ENCODE results near the gene TRIM27. TPM values are rescaled to one million over a fixed set of nuclear protein-coding genes. Genes with fewer than 3 reads are reported as not detected.

TRIM27 gene
- polyA plus RNA-seq, 1 donor from 2014 or later = 79.7 TPM

- no peaks in the 10 kb centered on the region for H4K20me1 ChIP-seq (ENCODE audit: insufficient read depth)
- H3K9me3 ChIP-seq (ENCODE audit: low read length) = no peaks in the 10 kb centered on the region
- H3K79me2 ChIP-seq (replicated peaks; ENCODE audit: insufficient read depth, low read length) = no peaks in the 10 kb centered on the region
- peaks cover 9% of the 10 kb centered on the region for H3F3A ChIP-seq (ENCODE audit: insufficient read depth, low read length, poor library complexity, severe bottlenecking)
- H3K4me2 ChIP-seq (ENCODE audit: low read length) = no peak overlapping the region
- no peak overlapping the region for H3K27ac ChIP-seq (ENCODE audit: low read length)
- H3K27me3 ChIP-seq (ENCODE audit: insufficient read depth, low read depth, low read length) = no peaks in the 10 kb centered on the region
- H3K9me2 ChIP-seq (ENCODE audit: insufficient read depth, low read length) = no peaks in the 10 kb centered on the region
- no peak overlapping the region for H3K9ac ChIP-seq (ENCODE audit: low read length)
- TF ChIP-seq MXI1 (conservative IDR thresholded peaks at IDR 0.05; ENCODE audit: poor library complexity, severe bottlenecking) = no peak
- peak; percentile 56 for TF ChIP-seq POLR2AphosphoS5 (IDR thresholded peaks at IDR 0.05)
- H3K36me3 ChIP-seq (ENCODE audit: insufficient read depth, low read length) = no peaks in the 10 kb centered on the region
- H2AFZ ChIP-seq (ENCODE audit: low read depth, low read length) = no peak overlapping the region
- H3K4me3 ChIP-seq (ENCODE audit: low read length) = peak overlapping the region; percentile 77
These were observed 58.2 kb downstream of the TRIM27 start for GRCh38 chr6:28865401-28866204.

DNA sequence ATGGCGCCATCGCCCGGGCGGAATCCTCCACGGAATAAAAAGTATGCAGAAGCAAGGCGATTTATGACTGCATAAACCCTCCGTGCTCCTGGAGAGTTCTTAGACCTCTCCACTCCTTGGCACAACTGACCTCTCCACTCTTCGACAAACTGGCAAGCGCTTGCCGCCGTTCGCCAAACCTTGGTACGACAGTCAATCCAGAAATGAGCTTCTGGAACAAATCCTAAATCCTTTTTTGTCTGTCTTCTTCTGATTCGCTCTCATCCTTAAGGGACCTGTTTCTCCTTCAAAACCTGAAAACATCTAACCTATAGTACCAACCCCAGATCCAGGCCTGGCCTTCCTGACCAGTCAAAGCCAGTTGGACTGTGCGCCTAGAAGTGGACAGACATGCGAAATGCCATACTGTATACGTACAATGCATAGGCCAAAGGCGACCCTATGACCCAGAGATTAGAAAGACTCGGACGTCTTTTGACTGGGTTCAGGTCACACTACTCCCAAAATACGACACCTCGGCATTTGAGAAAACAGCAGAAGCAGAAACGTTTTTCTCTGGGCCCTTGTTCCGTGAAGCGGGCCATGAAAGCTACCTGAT, 59.4 kb downstream of the TRIM27 start:
- H2AFZ ChIP-seq (ENCODE audit: low read depth, low read length) = no peak overlapping the region
- no peaks in the 10 kb centered on the region for H4K20me1 ChIP-seq (ENCODE audit: insufficient read depth)
- peak overlapping the region; percentile 77 for H3K4me3 ChIP-seq (ENCODE audit: low read length)
- peak overlapping the region; percentile 70 for H3K4me2 ChIP-seq (ENCODE audit: low read length)
- H3K9me3 ChIP-seq (ENCODE audit: low read length) = no peaks in the 10 kb centered on the region
- peaks cover 9% of the 10 kb centered on the region for H3F3A ChIP-seq (ENCODE audit: insufficient read depth, low read length, poor library complexity, severe bottlenecking)
- no peaks in the 10 kb centered on the region for H3K36me3 ChIP-seq (ENCODE audit: insufficient read depth, low read length)
- H3K27me3 ChIP-seq (ENCODE audit: insufficient read depth, low read depth, low read length) = no peaks in the 10 kb centered on the region
- H3K79me2 ChIP-seq (replicated peaks; ENCODE audit: insufficient read depth, low read length) = no peaks in the 10 kb centered on the region
- H3K27ac ChIP-seq (ENCODE audit: low read length) = peak overlapping the region; percentile 69
- peak overlapping the region; percentile 66 for H3K9ac ChIP-seq (ENCODE audit: low read length)
- H3K9me2 ChIP-seq (ENCODE audit: insufficient read depth, low read length) = no peaks in the 10 kb centered on the region
- TF ChIP-seq MXI1 (conservative IDR thresholded peaks at IDR 0.05; ENCODE audit: poor library complexity, severe bottlenecking) = no peak
- no peak for TF ChIP-seq POLR2AphosphoS5 (IDR thresholded peaks at IDR 0.05)
- TF ChIP-seq, protein P1, sequence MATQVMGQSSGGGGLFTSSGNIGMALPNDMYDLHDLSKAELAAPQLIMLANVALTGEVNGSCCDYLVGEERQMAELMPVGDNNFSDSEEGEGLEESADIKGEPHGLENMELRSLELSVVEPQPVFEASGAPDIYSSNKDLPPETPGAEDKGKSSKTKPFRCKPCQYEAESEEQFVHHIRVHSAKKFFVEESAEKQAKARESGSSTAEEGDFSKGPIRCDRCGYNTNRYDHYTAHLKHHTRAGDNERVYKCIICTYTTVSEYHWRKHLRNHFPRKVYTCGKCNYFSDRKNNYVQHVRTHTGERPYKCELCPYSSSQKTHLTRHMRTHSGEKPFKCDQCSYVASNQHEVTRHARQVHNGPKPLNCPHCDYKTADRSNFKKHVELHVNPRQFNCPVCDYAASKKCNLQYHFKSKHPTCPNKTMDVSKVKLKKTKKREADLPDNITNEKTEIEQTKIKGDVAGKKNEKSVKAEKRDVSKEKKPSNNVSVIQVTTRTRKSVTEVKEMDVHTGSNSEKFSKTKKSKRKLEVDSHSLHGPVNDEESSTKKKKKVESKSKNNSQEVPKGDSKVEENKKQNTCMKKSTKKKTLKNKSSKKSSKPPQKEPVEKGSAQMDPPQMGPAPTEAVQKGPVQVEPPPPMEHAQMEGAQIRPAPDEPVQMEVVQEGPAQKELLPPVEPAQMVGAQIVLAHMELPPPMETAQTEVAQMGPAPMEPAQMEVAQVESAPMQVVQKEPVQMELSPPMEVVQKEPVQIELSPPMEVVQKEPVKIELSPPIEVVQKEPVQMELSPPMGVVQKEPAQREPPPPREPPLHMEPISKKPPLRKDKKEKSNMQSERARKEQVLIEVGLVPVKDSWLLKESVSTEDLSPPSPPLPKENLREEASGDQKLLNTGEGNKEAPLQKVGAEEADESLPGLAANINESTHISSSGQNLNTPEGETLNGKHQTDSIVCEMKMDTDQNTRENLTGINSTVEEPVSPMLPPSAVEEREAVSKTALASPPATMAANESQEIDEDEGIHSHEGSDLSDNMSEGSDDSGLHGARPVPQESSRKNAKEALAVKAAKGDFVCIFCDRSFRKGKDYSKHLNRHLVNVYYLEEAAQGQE (IDR thresholded peaks at IDR 0.05; ENCODE audit: borderline replicate concordance) = no peak
- peak; percentile 64 for TF ChIP-seq SMC3 (conservative IDR thresholded peaks at IDR 0.05; ENCODE audit: poor library complexity)
- TF ChIP-seq RAD21 (conservative IDR thresholded peaks at IDR 0.05) = no peak
- TF ChIP-seq CTCF (IDR thresholded peaks at IDR 0.05; ENCODE audit: poor library complexity, severe bottlenecking) = peak; percentile 67
- no peak for TF ChIP-seq EZH2 (IDR thresholded peaks at IDR 0.05; ENCODE audit: borderline replicate concordance, insufficient read depth, low read length, poor library complexity, severe bottlenecking)
- TF ChIP-seq TAF1 (IDR thresholded peaks at IDR 0.05; ENCODE audit: low read depth) = peak; percentile 0
- no peak for TF ChIP-seq EP300 (conservative IDR thresholded peaks at IDR 0.05; ENCODE audit: poor library complexity, severe bottlenecking)
